WTC11 (cell line): Measurements from ENCODE around the gene GPX3. TPM values are rescaled to one million over a fixed set of nuclear protein-coding genes. Genes with fewer than 3 reads are reported as not detected.

Source experiments
- ATAC-seq: fragments of 200-7000 bp; cut with Tn5 transposase; 2 replicates; pipeline ENCODE4 v1.10.0; 2021; ENCODE audit warnings: mild to moderate bottlenecking, moderate library complexity
- CTCF ChIA-PET: fragments of 300-600 bp; sonication (Branson Sonifier 250); formaldehyde crosslinking; loops from one replicate; lab custom pipeline; 2021; ENCODE audit warnings: antibody characterized with exemption; lab: Charles Lee
- POLR2A ChIA-PET: fragments of 350-600 bp; sonication (Branson Sonifier 250); formaldehyde crosslinking; loops from one replicate; lab custom pipeline; 2021; ENCODE audit warnings: antibody characterized with exemption; lab: Charles Lee
- DNase-seq: peaks from one replicate; pipeline ENCODE4 v3.0.0; 2021; ENCODE audit warnings: low spot score
- H3K27ac Mint-ChIP-seq: 2 replicates; pipeline ENCODE4 v1.8.0; 2021; ENCODE audit warnings: mixed read lengths
- H3K27me3 Mint-ChIP-seq: 2 replicates; pipeline ENCODE4 v1.8.0; 2021; ENCODE audit warnings: low read depth, mild to moderate bottlenecking, moderate library complexity, mixed read lengths
- H3K36me3 Mint-ChIP-seq: 2 replicates; pipeline ENCODE4 v1.8.0; 2021; ENCODE audit warnings: mixed read lengths
- H3K4me1 Mint-ChIP-seq: 2 replicates; pipeline ENCODE4 v1.8.0; 2022; ENCODE audit warnings: mixed read lengths
- H3K4me3 Mint-ChIP-seq: 2 replicates; pipeline ENCODE4 v1.8.0; 2021; ENCODE audit warnings: mild to moderate bottlenecking, moderate library complexity, mixed read lengths
- H3K9me3 Mint-ChIP-seq: 2 replicates; pipeline ENCODE4 v1.8.0; 2021; ENCODE audit warnings: mixed read lengths
- AR ChIP-seq: fragments of 250-450 bp; sonication (Bioruptor Pico); IDR thresholded peaks from 2 replicates; pipeline ENCODE4 v1.9.0; 2021; ENCODE audit warnings: mild to moderate bottlenecking
- ARID4B ChIP-seq: sonication (generic); formaldehyde crosslinking; IDR thresholded peaks from 2 replicates; pipeline ENCODE4 v1.8.0; 2023; ENCODE audit warnings: missing genetic modification reagents, mild to moderate bottlenecking, borderline replicate concordance
- ATF2 ChIP-seq: sonication (generic); formaldehyde crosslinking; IDR thresholded peaks from 2 replicates; pipeline ENCODE4 v1.8.1; 2022; ENCODE audit warnings: low read depth, missing genetic modification reagents, borderline replicate concordance
- E2F1 ChIP-seq: sonication (generic); formaldehyde crosslinking; IDR thresholded peaks from 2 replicates; pipeline ENCODE4 v1.8.0; 2022; ENCODE audit warnings: mild to moderate bottlenecking, missing genetic modification reagents
- ELF4 ChIP-seq: sonication (generic); formaldehyde crosslinking; IDR thresholded peaks from 2 replicates; pipeline ENCODE4 v1.8.1; 2022; ENCODE audit warnings: low read depth, mild to moderate bottlenecking, moderate library complexity, missing genetic modification reagents
- EMX1 ChIP-seq: fragments of 250-450 bp; sonication (Bioruptor Pico); IDR thresholded peaks from 2 replicates; pipeline ENCODE4 v1.8.0; 2021; ENCODE audit warnings: mild to moderate bottlenecking
- FOXK1 ChIP-seq: sonication (generic); formaldehyde crosslinking; IDR thresholded peaks from 2 replicates; pipeline ENCODE4 v1.8.0; 2022; ENCODE audit warnings: mild to moderate bottlenecking, moderate library complexity, missing genetic modification reagents
- JAZF1 ChIP-seq: fragments of 250-450 bp; sonication (Bioruptor Pico); IDR thresholded peaks from 2 replicates; pipeline ENCODE4 v1.9.0; 2021; ENCODE audit warnings: moderate library complexity, mild to moderate bottlenecking, inconsistent platforms
- KAT7 ChIP-seq: sonication (generic); formaldehyde crosslinking; IDR thresholded peaks from 2 replicates; pipeline ENCODE4 v1.8.1; 2023; ENCODE audit warnings: missing genetic modification reagents, mild to moderate bottlenecking, borderline replicate concordance
- NFYB ChIP-seq: sonication (generic); formaldehyde crosslinking; conservative IDR thresholded peaks from 2 replicates; pipeline ENCODE4 v1.8.0; 2022; ENCODE audit warnings: low read depth, missing genetic modification reagents
- SMAD4 ChIP-seq: sonication (generic); formaldehyde crosslinking; IDR thresholded peaks from 2 replicates; pipeline ENCODE4 v1.8.0; 2022; ENCODE audit warnings: mild to moderate bottlenecking, missing genetic modification reagents
- STAT6 ChIP-seq: sonication (generic); formaldehyde crosslinking; conservative IDR thresholded peaks from 2 replicates; pipeline ENCODE4 v1.8.1; 2023; ENCODE audit warnings: mild to moderate bottlenecking, low read depth, missing genetic modification reagents, moderate library complexity
- TP53 ChIP-seq: sonication (generic); formaldehyde crosslinking; IDR thresholded peaks from 2 replicates; pipeline ENCODE4 v1.8.1; 2023; ENCODE audit warnings: mild to moderate bottlenecking, missing genetic modification reagents
- USF1 ChIP-seq: sonication (generic); formaldehyde crosslinking; IDR thresholded peaks from 2 replicates; pipeline ENCODE4 v1.8.0; 2022; ENCODE audit warnings: mild to moderate bottlenecking, missing genetic modification reagents
- ZBTB21 ChIP-seq: sonication (generic); formaldehyde crosslinking; IDR thresholded peaks from 2 replicates; pipeline ENCODE4 v1.8.1; 2023; ENCODE audit warnings: mild to moderate bottlenecking, missing genetic modification reagents, borderline replicate concordance
- ZBTB43 ChIP-seq: sonication (generic); formaldehyde crosslinking; IDR thresholded peaks from 2 replicates; pipeline ENCODE4 v1.8.1; 2023; ENCODE audit warnings: mild to moderate bottlenecking, missing genetic modification reagents
- ZNF138 ChIP-seq: sonication (generic); formaldehyde crosslinking; conservative IDR thresholded peaks from 2 replicates; pipeline ENCODE4 v1.8.1; 2022; ENCODE audit warnings: mild to moderate bottlenecking, moderate library complexity, missing genetic modification reagents
- ZNF317 ChIP-seq: sonication (generic); formaldehyde crosslinking; IDR thresholded peaks from 2 replicates; pipeline ENCODE4 v1.8.1; 2023; ENCODE audit warnings: low read depth, mild to moderate bottlenecking, moderate library complexity, missing genetic modification reagents, borderline replicate concordance
- total RNA-seq: library from RNA; stranded (reverse); gene quantifications from 3 replicates; pipeline ENCODE4 v1.2.3, GENCODE V29; 2021

The GPX3 gene
- total RNA-seq, 1 experiment from 2014 or later: 24.5 TPM

- ChIA-PET POLR2A (no interaction called here), CTCF (no interaction called here)
- peaks cover 44% of the 10 kb centered on the region for H3K9me3 Mint-ChIP-seq
- DNase-seq: no peak
- TF ChIP-seq ZNF317 (no peak), FOXK1 (CRISPR knock-in tag) (no peak), EMX1 (CRISPR knock-in tag) (no peak), AR (CRISPR knock-in tag) (no peak), ARID4B (no peak), ELF4 (CRISPR knock-in tag) (no peak), ZBTB21 (CRISPR knock-in tag) (no peak)
- no peak overlapping the region for H3K4me3 Mint-ChIP-seq
- H3K27me3 Mint-ChIP-seq: peaks cover 9% of the 10 kb centered on the region
- no peak for ATAC-seq
- peaks cover 6% of the 10 kb centered on the region; the same call in 1 of the 2 replicates for H3K4me1 Mint-ChIP-seq
- peaks cover 11% of the 10 kb centered on the region for H3K36me3 Mint-ChIP-seq
- no peak overlapping the region for H3K27ac Mint-ChIP-seq
Measured at GRCh38 chr5:150993826-150994412, 26.5 kb upstream of the GPX3 start.

GRCh38 chr5:150999704-151000442 is 20.5 kb upstream of the GPX3 start:
- peaks cover 14% of the 10 kb centered on the region for H3K4me1 Mint-ChIP-seq
- H3K9me3 Mint-ChIP-seq: peaks cover 10% of the 10 kb centered on the region
- H3K27ac Mint-ChIP-seq: no peak overlapping the region
- H3K4me3 Mint-ChIP-seq: no peak overlapping the region
- ATAC-seq (no peak), DNase-seq (no peak)
- CTCF ChIA-PET: interaction anchor here (0.7 to 2.8 kb wide), 4 partner anchors 10 to 165 kb away, joined by 3 to 11 read pairs (median 3); no protein-coding TSS in a partner anchor
- H3K27me3 Mint-ChIP-seq: no peaks in the 10 kb centered on the region
- POLR2A ChIA-PET: no interaction called here
- no peaks in the 10 kb centered on the region for H3K36me3 Mint-ChIP-seq
- TF ChIP-seq USF1 (CRISPR knock-in tag) (no peak), KAT7 (CRISPR knock-in tag) (no peak), TP53 (CRISPR knock-in tag) (no peak), ZBTB43 (CRISPR knock-in tag) (no peak), ATF2 (CRISPR knock-in tag) (no peak), STAT6 (CRISPR knock-in tag) (no peak), ZNF138 (no peak), E2F1 (CRISPR knock-in tag) (no peak), JAZF1 (no peak), SMAD4 (CRISPR knock-in tag) (no peak), NFYB (CRISPR knock-in tag) (no peak), ZNF317 (no peak)
